SK-N-SH (cell line): ENCODE measurements around the gene RHBDL3. TPM values are rescaled to one million over a fixed set of nuclear protein-coding genes. Genes with fewer than 3 reads are reported as not detected.

Source experiments
- CTCF ChIA-PET: fragments of 300-600, 350-600 bp; formaldehyde crosslinking; extraction: SDS; loops from one replicate; lab custom pipeline; 2021; lab: Yijun Ruan, JAX
- POLR2A ChIA-PET: fragments of 350-600 bp; sonication (Branson Sonifier 250); formaldehyde crosslinking; extraction: SDS; loops from one replicate; lab custom pipeline; 2020; ENCODE audit warnings: antibody characterized with exemption, inconsistent platforms; lab: Yijun Ruan, JAX
- DNase-seq: peaks from one replicate; pipeline ENCODE4 v3.0.0; 2012
- H2AFZ ChIP-seq: fragments of 200-600 bp; sonication (generic); 2 replicates; pipeline ENCODE4 v1.8.1; 2016; ENCODE audit warnings: antibody characterized with exemption, mild to moderate bottlenecking, low read depth
- H3F3A ChIP-seq: fragments of 200-600 bp; sonication (generic); replicated peaks from 2 replicates; pipeline ENCODE3; 2016; ENCODE audit warnings: antibody characterized with exemption, mild to moderate bottlenecking; ENCODE audit not compliant: insufficient read depth
- H3K27ac ChIP-seq, 2 experiments: fragments of 200-500 bp in 1 of 2; fragments of 200-600 bp in 1 of 2; sonication (Bioruptor generic) in 1 of 2; sonication (generic), shearing (Covaris generic) in 1 of 2; 2 replicates each; pipeline versions ENCODE4 v1.5.1 to v1.6.1; 2014 to 2016; ENCODE audit warnings: low read depth in 2 of 2, inconsistent platforms in 1 of 2, low read length in 1 of 2, mild to moderate bottlenecking in 1 of 2, mixed read lengths in 1 of 2
- H3K27me3 ChIP-seq: fragments of 200-600 bp; sonication (generic), shearing (Covaris generic); 2 replicates; pipeline ENCODE4 v1.6.1; 2016; ENCODE audit warnings: mixed run types; ENCODE audit not compliant: insufficient read depth
- H3K36me3 ChIP-seq, 2 experiments: fragments of 200-500 bp in 1 of 2; fragments of 200-600 bp in 1 of 2; sonication (Bioruptor generic) in 1 of 2; sonication (generic) in 1 of 2; replicated peaks in 1 of 2; 2 replicates each; pipeline versions ENCODE3 to v1.5.1; 2014 to 2016; ENCODE audit warnings: low read length in 1 of 2, mild to moderate bottlenecking in 1 of 2; ENCODE audit not compliant: insufficient read depth in 2 of 2, control insufficient read depth in 1 of 2
- H3K4me1 ChIP-seq, 2 experiments: fragments of 200-500 bp in 1 of 2; fragments of 200-600 bp in 1 of 2; sonication (Bioruptor generic) in 1 of 2; sonication (generic), shearing (Covaris generic) in 1 of 2; 2 replicates each; pipeline versions ENCODE4 v1.5.1 to v1.6.1; 2014 to 2016; ENCODE audit warnings: low read depth in 1 of 2, low read length in 1 of 2, mixed run types in 1 of 2; ENCODE audit not compliant: insufficient read depth in 2 of 2, control insufficient read depth in 1 of 2
- H3K4me2 ChIP-seq: fragments of 200-600 bp; sonication (generic), shearing (Covaris generic); 2 replicates; pipeline ENCODE4 v1.6.1; 2017; ENCODE audit warnings: mixed run types
- H3K4me3 ChIP-seq, 2 experiments: fragments of 200-500 bp in 1 of 2; fragments of 200-600 bp in 1 of 2; sonication (Bioruptor generic) in 1 of 2; sonication (generic), shearing (Covaris generic) in 1 of 2; 2 replicates each; pipeline versions ENCODE4 v1.5.1 to v1.8.1; 2014 to 2016; ENCODE audit warnings: low read depth in 2 of 2, inconsistent platforms in 1 of 2, low read length in 1 of 2, mild to moderate bottlenecking in 1 of 2, mixed read lengths in 1 of 2, moderate library complexity in 1 of 2
- H3K79me2 ChIP-seq: fragments of 200-600 bp; sonication (generic); 2 replicates; pipeline ENCODE4 v1.8.1; 2017; ENCODE audit warnings: mild to moderate bottlenecking; ENCODE audit not compliant: insufficient read depth
- H3K9ac ChIP-seq: fragments of 200-600 bp; sonication (generic); 2 replicates; pipeline ENCODE4 v1.6.1; 2017; ENCODE audit warnings: mixed run types
- H3K9me2 ChIP-seq: fragments of 200-600 bp; sonication (generic); 2 replicates; pipeline ENCODE4 v1.6.1; 2017; ENCODE audit warnings: mixed run types
- H3K9me3 ChIP-seq: fragments of 200-600 bp; sonication (generic); 2 replicates; pipeline ENCODE4 v1.6.1; 2017; ENCODE audit warnings: mixed run types, mild to moderate bottlenecking, moderate library complexity
- H4K20me1 ChIP-seq: fragments of 200-600 bp; sonication (generic); 2 replicates; pipeline ENCODE4 v1.6.1; 2017; ENCODE audit warnings: mild to moderate bottlenecking, mixed run types; ENCODE audit not compliant: insufficient read depth
- CHD2 ChIP-seq: fragments of 150-350 bp; IDR thresholded peaks from 2 replicates; pipeline ENCODE4 v1.6.1; 2018; ENCODE audit warnings: low read length; ENCODE audit not compliant: partially characterized antibody
- EP300 ChIP-seq, 2 experiments: IDR thresholded peaks; 2 replicates each; pipeline versions ENCODE4 v1.4.0 to v1.6.1; 2012; ENCODE audit warnings: borderline replicate concordance in 1 of 2, low read depth in 1 of 2, low read length in 1 of 2
- EZH2phosphoT487 ChIP-seq: fragments of 200-600 bp; sonication (generic); IDR thresholded peaks from 2 replicates; pipeline ENCODE4 v1.6.1; 2017; ENCODE audit warnings: low read depth, mixed run types, mild to moderate bottlenecking, antibody characterized with exemption, moderate library complexity, borderline replicate concordance
- FOSL2 ChIP-seq: IDR thresholded peaks from 2 replicates; pipeline ENCODE4 v1.4.0; 2012; ENCODE audit warnings: low read depth, mild to moderate bottlenecking, moderate library complexity, borderline replicate concordance
- GABPA ChIP-seq: IDR thresholded peaks from 2 replicates; pipeline ENCODE4 v1.4.0; 2012; ENCODE audit warnings: low read depth, mild to moderate bottlenecking
- IRF3 ChIP-seq: fragments of 150-350 bp; IDR thresholded peaks from 2 replicates; pipeline ENCODE4 v1.6.1; 2016; ENCODE audit warnings: mild to moderate bottlenecking, low read depth, low read length
- JUND ChIP-seq: IDR thresholded peaks from 2 replicates; pipeline ENCODE4 v1.4.0; 2012
- MEF2A ChIP-seq: IDR thresholded peaks from 2 replicates; pipeline ENCODE4 v1.4.0; 2012; ENCODE audit warnings: low read depth, borderline replicate concordance
- PBX3 ChIP-seq: IDR thresholded peaks from 2 replicates; pipeline ENCODE4; 2012
- RAD21 ChIP-seq: IDR thresholded peaks from 2 replicates; pipeline ENCODE4 v1.6.1; 2012; ENCODE audit warnings: mild to moderate bottlenecking, low read length
- REST ChIP-seq: IDR thresholded peaks from 2 replicates; pipeline ENCODE4 v1.6.1; 2012; ENCODE audit warnings: mild to moderate bottlenecking, low read depth, low read length, moderate library complexity
- RFX5 ChIP-seq: IDR thresholded peaks from 2 replicates; pipeline ENCODE4 v1.6.1; 2012; ENCODE audit warnings: mild to moderate bottlenecking, improper control_type of control experiment, low read length
- TAF1 ChIP-seq: IDR thresholded peaks from 2 replicates; pipeline ENCODE4 v1.6.1; 2012; ENCODE audit warnings: low read depth, mild to moderate bottlenecking, low read length, moderate library complexity, borderline replicate concordance
- TEAD4 ChIP-seq: IDR thresholded peaks from 2 replicates; pipeline ENCODE4 v1.4.0; 2012; ENCODE audit warnings: mild to moderate bottlenecking, borderline replicate concordance; ENCODE audit not compliant: insufficient read depth
- USF1 ChIP-seq: IDR thresholded peaks from 2 replicates; pipeline ENCODE4 v1.4.0; 2012; ENCODE audit warnings: low read depth, borderline replicate concordance
- USF2 ChIP-seq: fragments of 150-350 bp; IDR thresholded peaks from 2 replicates; pipeline ENCODE4 v1.6.1; 2017; ENCODE audit warnings: antibody characterized with exemption, low read length, low read depth, borderline replicate concordance
- YY1 ChIP-seq: IDR thresholded peaks from 2 replicates; pipeline ENCODE4 v1.4.0; 2012; ENCODE audit warnings: low read depth, mild to moderate bottlenecking
- WGBS: methylation state at CpG from one replicate; pipeline ENCODE4 v1.1.6; 2017; ENCODE audit warnings: low lambda C conversion rate; 5-methylcytosine and 5-hydroxymethylcytosine counted together
- polyA plus RNA-seq, 3 experiments: library from polyadenylated mRNA; depleted of rRNA; stranded (reverse); fragments of >200 nt; gene quantifications; 2 replicates each; pipeline ENCODE4 v1.2.3, GENCODE V29; 2012

RHBDL3 gene
- polyA plus RNA-seq, 1 of the 3 experiments (the other 2 are of a cell fraction): 0.72 TPM

- ChIA-PET POLR2A (interaction anchor here (0.6 kb wide), 1 partner anchor 437 kb away, joined by 3 read pairs; no protein-coding TSS in a partner anchor), CTCF (no interaction called here)
- Histone ChIP-seq H3K79me2 (no peaks in the 10 kb centered on the region), H3K4me2 (no peak overlapping the region), H3K9me2 (no peaks in the 10 kb centered on the region), H3K4me3 (no peak overlapping the region), H3K9ac (no peak overlapping the region), H3K27ac (no peak overlapping the region), H3F3A (peaks cover 9% of the 10 kb centered on the region), H3K9me3 (no peaks in the 10 kb centered on the region), H3K4me1 (peaks cover 0 to 10% of the 10 kb centered on the region in 2 experiments; a peak in 1 of 4 replicates), H3K27me3 (peaks cover 7% of the 10 kb centered on the region; the same call in 1 of the 2 replicates), H4K20me1 (no peaks in the 10 kb centered on the region), H3K36me3 (no peaks in the 10 kb centered on the region), H2AFZ (no peak overlapping the region)
- DNase-seq: no peak
- WGBS: 80% methylated on average over 11 of the region's 11 CpGs
- TF ChIP-seq TEAD4 (no peak), FOSL2 (no peak), JUND (no peak), USF2 (no peak), USF1 (no peak), RAD21 (no peak), CHD2 (no peak), IRF3 (no peak), PBX3 (no peak)
Observed at GRCh38 chr17:32269377-32269776, 3.7 kb downstream of the RHBDL3 start.

- H3K36me3 ChIP-seq: no peaks in the 10 kb centered on the region
- ChIA-PET POLR2A (no interaction called here), CTCF (interaction anchor here (1.2 kb wide), 1 partner anchor 48 kb away, joined by 5 read pairs; no protein-coding TSS in a partner anchor)
- peaks cover 3% of the 10 kb centered on the region; the same call in 1 of the 2 replicates for H3K27me3 ChIP-seq
- 89% methylated on average over 8 of the region's 8 CpGs for WGBS
- no peaks in the 10 kb centered on the region for H4K20me1 ChIP-seq
- H3F3A ChIP-seq: peaks cover 4% of the 10 kb centered on the region
- peaks cover 11% of the 10 kb centered on the region in 2 experiments; a peak in 2 of 4 replicates for H3K4me1 ChIP-seq
- no peak overlapping the region for H3K4me2 ChIP-seq
- no peak overlapping the region for H3K9ac ChIP-seq
- H3K79me2 ChIP-seq: no peaks in the 10 kb centered on the region
- H2AFZ ChIP-seq: no peak overlapping the region
- H3K9me3 ChIP-seq: no peaks in the 10 kb centered on the region
- H3K27ac ChIP-seq: no peak overlapping the region
- no peak for DNase-seq
- no peaks in the 10 kb centered on the region for H3K9me2 ChIP-seq
- H3K4me3 ChIP-seq: no peak overlapping the region
- TF ChIP-seq GABPA (no peak), TAF1 (no peak), RFX5 (no peak), CHD2 (no peak), EP300 (IDR thresholded peaks at IDR 0.05; ENCODE audit: borderline replicate concordance in 1 of 2, low read depth in 1 of 2, low read length in 1 of 2) (no peak), PBX3 (no peak), MEF2A (no peak), YY1 (no peak), REST (no peak), EZH2phosphoT487 (no peak), JUND (no peak)
Observed at GRCh38 chr17:32271844-32272243, 6.2 kb downstream of the RHBDL3 start.
